ENCODE measurements around the gene PRUNE1.

Gene PRUNE1

GRCh38 chr1:151009674-151010345 lies 1.6 kb downstream of the PRUNE1 start:
- Histone ChIP-seq H3K36me3 (ENCODE audit: control insufficient read depth, insufficient read depth, low read length, severe bottlenecking) (no peaks in the 10 kb centered on the region), H3K4me3 (ENCODE audit: low read length) (peak overlapping the region; percentile 99), H3K4me1 (ENCODE audit: control insufficient read depth, insufficient read depth, low read length) (peaks cover 64% of the 10 kb centered on the region), H3K9ac (ENCODE audit: low read length) (peak overlapping the region; percentile 96), H3K9me3 (ENCODE audit: control insufficient read depth, low read length) (no peaks in the 10 kb centered on the region), H3K27me3 (replicated peaks; ENCODE audit: control insufficient read depth, insufficient read depth, low read length) (no peaks in the 10 kb centered on the region)
- DNase-seq (ENCODE audit: low read depth), result no peak

- no peak overlapping the region for H3K4me3 ChIP-seq (ENCODE audit: low read length)
- H3K9ac ChIP-seq (ENCODE audit: low read length), result no peak overlapping the region
- H3K4me1 ChIP-seq (ENCODE audit: control insufficient read depth, insufficient read depth, low read length), result peaks cover 63% of the 10 kb centered on the region
- no peak for DNase-seq (ENCODE audit: low read depth)
- H3K27me3 ChIP-seq (replicated peaks; ENCODE audit: control insufficient read depth, insufficient read depth, low read length), result no peaks in the 10 kb centered on the region
- H3K36me3 ChIP-seq (ENCODE audit: control insufficient read depth, insufficient read depth, low read length, severe bottlenecking), result no peaks in the 10 kb centered on the region
- H3K9me3 ChIP-seq (ENCODE audit: control insufficient read depth, low read length), result no peaks in the 10 kb centered on the region
These were observed 2.1 kb downstream of the PRUNE1 start for GRCh38 chr1:151010346-151010726.

GRCh38 chr1:151011154-151011850 lies 3.1 kb downstream of the PRUNE1 start:
- DNase-seq (ENCODE audit: low read depth), result no peak
- Histone ChIP-seq H3K9ac (ENCODE audit: low read length) (no peak overlapping the region), H3K27me3 (replicated peaks; ENCODE audit: control insufficient read depth, insufficient read depth, low read length) (no peaks in the 10 kb centered on the region), H3K9me3 (ENCODE audit: control insufficient read depth, low read length) (no peaks in the 10 kb centered on the region), H3K36me3 (ENCODE audit: control insufficient read depth, insufficient read depth, low read length, severe bottlenecking) (no peaks in the 10 kb centered on the region), H3K4me1 (ENCODE audit: control insufficient read depth, insufficient read depth, low read length) (peaks cover 59% of the 10 kb centered on the region), H3K4me3 (ENCODE audit: low read length) (no peak overlapping the region)

GRCh38 chr1:151012684-151013471 lies 4.6 kb downstream of the PRUNE1 start:
- Histone ChIP-seq H3K9ac (ENCODE audit: low read length) (peak overlapping the region; percentile 55), H3K4me3 (ENCODE audit: low read length) (peak overlapping the region; percentile 57), H3K4me1 (ENCODE audit: control insufficient read depth, insufficient read depth, low read length) (peaks cover 48% of the 10 kb centered on the region), H3K9me3 (ENCODE audit: control insufficient read depth, low read length) (no peaks in the 10 kb centered on the region), H3K27me3 (replicated peaks; ENCODE audit: control insufficient read depth, insufficient read depth, low read length) (no peaks in the 10 kb centered on the region), H3K36me3 (ENCODE audit: control insufficient read depth, insufficient read depth, low read length, severe bottlenecking) (peaks cover 3% of the 10 kb centered on the region)
- no peak for DNase-seq (ENCODE audit: low read depth)

GRCh38 chr1:151013518-151013917 lies 5.3 kb downstream of the PRUNE1 start:
- H3K4me1 ChIP-seq (ENCODE audit: control insufficient read depth, insufficient read depth, low read length), result peaks cover 45% of the 10 kb centered on the region
- H3K9me3 ChIP-seq (ENCODE audit: control insufficient read depth, low read length), result no peaks in the 10 kb centered on the region
- H3K27me3 ChIP-seq (replicated peaks; ENCODE audit: control insufficient read depth, insufficient read depth, low read length), result no peaks in the 10 kb centered on the region
- peaks cover 9% of the 10 kb centered on the region for H3K36me3 ChIP-seq (ENCODE audit: control insufficient read depth, insufficient read depth, low read length, severe bottlenecking)
- peak overlapping the region; percentile 57 for H3K4me3 ChIP-seq (ENCODE audit: low read length)
- DNase-seq (ENCODE audit: low read depth), result no peak
- H3K9ac ChIP-seq (ENCODE audit: low read length), result peak overlapping the region; percentile 55

- H3K4me1 ChIP-seq (ENCODE audit: control insufficient read depth, insufficient read depth, low read length), result no peaks in the 10 kb centered on the region
- no peaks in the 10 kb centered on the region for H3K27me3 ChIP-seq (replicated peaks; ENCODE audit: control insufficient read depth, insufficient read depth, low read length)
- H3K9me3 ChIP-seq (ENCODE audit: control insufficient read depth, low read length), result no peaks in the 10 kb centered on the region
- no peak overlapping the region for H3K4me3 ChIP-seq (ENCODE audit: low read length)
- no peak overlapping the region for H3K9ac ChIP-seq (ENCODE audit: low read length)
- H3K36me3 ChIP-seq (ENCODE audit: control insufficient read depth, insufficient read depth, low read length, severe bottlenecking), result peaks cover 39% of the 10 kb centered on the region
- peak; percentile 78 for DNase-seq (ENCODE audit: low read depth)
These were observed 16.4 kb downstream of the PRUNE1 start for GRCh38 chr1:151024540-151025146.

- H3K27me3 ChIP-seq (replicated peaks; ENCODE audit: control insufficient read depth, insufficient read depth, low read length), result no peaks in the 10 kb centered on the region
- H3K4me3 ChIP-seq (ENCODE audit: low read length), result no peak overlapping the region
- H3K9me3 ChIP-seq (ENCODE audit: control insufficient read depth, low read length), result no peaks in the 10 kb centered on the region
- H3K9ac ChIP-seq (ENCODE audit: low read length), result no peak overlapping the region
- H3K36me3 ChIP-seq (ENCODE audit: control insufficient read depth, insufficient read depth, low read length, severe bottlenecking), result peaks cover 52% of the 10 kb centered on the region
- DNase-seq (ENCODE audit: low read depth), result no peak
- H3K4me1 ChIP-seq (ENCODE audit: control insufficient read depth, insufficient read depth, low read length), result no peaks in the 10 kb centered on the region
These were observed 18.2 kb downstream of the PRUNE1 start for GRCh38 chr1:151026460-151026859.

GRCh38 chr1:151032164-151032563 lies 23.9 kb downstream of the PRUNE1 start:
- no peaks in the 10 kb centered on the region for H3K9me3 ChIP-seq (ENCODE audit: control insufficient read depth, low read length)
- H3K9ac ChIP-seq (ENCODE audit: low read length), result no peak overlapping the region
- no peaks in the 10 kb centered on the region for H3K4me1 ChIP-seq (ENCODE audit: control insufficient read depth, insufficient read depth, low read length)
- H3K4me3 ChIP-seq (ENCODE audit: low read length), result no peak overlapping the region
- no peak for DNase-seq (ENCODE audit: low read depth)
- no peaks in the 10 kb centered on the region for H3K27me3 ChIP-seq (replicated peaks; ENCODE audit: control insufficient read depth, insufficient read depth, low read length)
- H3K36me3 ChIP-seq (ENCODE audit: control insufficient read depth, insufficient read depth, low read length, severe bottlenecking), result peaks cover 54% of the 10 kb centered on the region

- H3K4me3 ChIP-seq (ENCODE audit: low read length), result no peak overlapping the region
- H3K27me3 ChIP-seq (replicated peaks; ENCODE audit: control insufficient read depth, insufficient read depth, low read length), result no peaks in the 10 kb centered on the region
- H3K9me3 ChIP-seq (ENCODE audit: control insufficient read depth, low read length), result no peaks in the 10 kb centered on the region
- H3K36me3 ChIP-seq (ENCODE audit: control insufficient read depth, insufficient read depth, low read length, severe bottlenecking), result peaks cover 36% of the 10 kb centered on the region
- H3K9ac ChIP-seq (ENCODE audit: low read length), result no peak overlapping the region
- no peak for DNase-seq (ENCODE audit: low read depth)
- H3K4me1 ChIP-seq (ENCODE audit: control insufficient read depth, insufficient read depth, low read length), result no peaks in the 10 kb centered on the region
These were observed 26.9 kb downstream of the PRUNE1 start for GRCh38 chr1:151035167-151035566.

- H3K36me3 ChIP-seq (ENCODE audit: control insufficient read depth, insufficient read depth, low read length, severe bottlenecking), result peaks cover 29% of the 10 kb centered on the region
- no peaks in the 10 kb centered on the region for H3K27me3 ChIP-seq (replicated peaks; ENCODE audit: control insufficient read depth, insufficient read depth, low read length)
- DNase-seq (ENCODE audit: low read depth), result no peak
- no peak within 1 kb of the TSS for H3K9ac ChIP-seq (ENCODE audit: low read length)
- H3K4me1 ChIP-seq (ENCODE audit: control insufficient read depth, insufficient read depth, low read length), result no peaks in the 10 kb centered on the region
- no peaks in the 10 kb centered on the region for H3K9me3 ChIP-seq (ENCODE audit: control insufficient read depth, low read length)
- H3K4me3 ChIP-seq (ENCODE audit: low read length), result no peak within 1 kb of the TSS
These were observed 28.1 kb downstream of the PRUNE1 start, which contains the start of gene BNIPL for GRCh38 chr1:151036356-151036755. TSS of gene BNIPL (plus strand) at chr1:151036586. CDS start at chr1:151036726, 140 bp downstream.

- DNase-seq (ENCODE audit: low read depth), result no peak
- H3K9ac ChIP-seq (ENCODE audit: low read length), result no peak overlapping the region
- H3K4me3 ChIP-seq (ENCODE audit: low read length), result no peak overlapping the region
- no peaks in the 10 kb centered on the region for H3K9me3 ChIP-seq (ENCODE audit: control insufficient read depth, low read length)
- H3K4me1 ChIP-seq (ENCODE audit: control insufficient read depth, insufficient read depth, low read length), result no peaks in the 10 kb centered on the region
- H3K36me3 ChIP-seq (ENCODE audit: control insufficient read depth, insufficient read depth, low read length, severe bottlenecking), result peaks cover 24% of the 10 kb centered on the region
- H3K27me3 ChIP-seq (replicated peaks; ENCODE audit: control insufficient read depth, insufficient read depth, low read length), result no peaks in the 10 kb centered on the region
These were observed 28.8 kb downstream of the PRUNE1 start for GRCh38 chr1:151037032-151037431.

All from adipocyte (in vitro differentiated cells).